GM21367 (cell line): ENCODE results near the gene KCNK15.

Experiments
- ATAC-seq: cut with Tn5 transposase; IDR thresholded peaks from one replicate; pipeline ENCODE4 v1.9.1; 2021; ENCODE audit not compliant: unreplicated experiment

Gene KCNK15

GRCh38 chr20:44787299-44787698, 41.6 kb downstream of the KCNK15 start:
- no peak for ATAC-seq

- no peak for ATAC-seq
Measured at GRCh38 chr20:44788706-44789456, 43.2 kb downstream of the KCNK15 start.

GRCh38 chr20:44790638-44791393, 45.2 kb downstream of the KCNK15 start:
- no peak for ATAC-seq

GRCh38 chr20:44792796-44793195, 47.1 kb downstream of the KCNK15 start:
- no peak for ATAC-seq

- no peak for ATAC-seq
Measured at GRCh38 chr20:44795836-44796235, 50.2 kb downstream of the KCNK15 start.

- no peak for ATAC-seq
Measured at GRCh38 chr20:44796311-44796710, 50.6 kb downstream of the KCNK15 start.

- no peak for ATAC-seq
Measured at GRCh38 chr20:44796758-44797457, 51.2 kb downstream of the KCNK15 start.

GRCh38 chr20:44799691-44800090, 54.0 kb downstream of the KCNK15 start:
- no peak for ATAC-seq

GRCh38 chr20:44800391-44801046, 54.9 kb downstream of the KCNK15 start:
- ATAC-seq, result no peak
